ENCODE data around the gene AK8. TPM values are rescaled to one million over a fixed set of nuclear protein-coding genes. Genes with fewer than 3 reads are reported as not detected.

The AK8 gene
- total RNA-seq, 1 experiment from 2014 or later, result not detected

- DNase-seq (ENCODE audit: low spot score), result no peak
- Histone ChIP-seq H3K9me3 (ENCODE audit: low read depth, low read length, poor library complexity, severe bottlenecking) (no peaks in the 10 kb centered on the region), H3K27ac (ENCODE audit: low read depth, low read length, poor library complexity, severe bottlenecking) (no peak overlapping the region), H3K4me3 (ENCODE audit: low read depth, low read length, poor library complexity, severe bottlenecking) (no peak overlapping the region), H3K4me1 (ENCODE audit: insufficient read depth, low read length, poor library complexity, severe bottlenecking) (no peaks in the 10 kb centered on the region), H3K27me3 (replicated peaks; ENCODE audit: insufficient read depth, low read depth, low read length, poor library complexity) (no peaks in the 10 kb centered on the region), H3K36me3 (ENCODE audit: insufficient read depth, low read length, poor library complexity, severe bottlenecking) (no peaks in the 10 kb centered on the region)
- intact Hi-C loops (cut with micrococcal nuclease; ENCODE audit: unreplicated experiment), result no loop called here
- POLR2A ChIA-PET (ENCODE audit: low non-redundant PET), result no interaction called here
- no peak for TF ChIP-seq EZH2 (IDR thresholded peaks at IDR 0.05; ENCODE audit: borderline replicate concordance, low read depth, low read length, poor library complexity, severe bottlenecking)
- no peak for TF ChIP-seq CTCF (conservative IDR thresholded peaks at IDR 0.05; ENCODE audit: low read depth, low read length)
- CTCF ChIA-PET, result no interaction called here
- no TSS peak for BruUV-seq (replicated peaks)
Measured at GRCh38 chr9:132888151-132888550, 10.1 kb upstream of the AK8 start.

DNA sequence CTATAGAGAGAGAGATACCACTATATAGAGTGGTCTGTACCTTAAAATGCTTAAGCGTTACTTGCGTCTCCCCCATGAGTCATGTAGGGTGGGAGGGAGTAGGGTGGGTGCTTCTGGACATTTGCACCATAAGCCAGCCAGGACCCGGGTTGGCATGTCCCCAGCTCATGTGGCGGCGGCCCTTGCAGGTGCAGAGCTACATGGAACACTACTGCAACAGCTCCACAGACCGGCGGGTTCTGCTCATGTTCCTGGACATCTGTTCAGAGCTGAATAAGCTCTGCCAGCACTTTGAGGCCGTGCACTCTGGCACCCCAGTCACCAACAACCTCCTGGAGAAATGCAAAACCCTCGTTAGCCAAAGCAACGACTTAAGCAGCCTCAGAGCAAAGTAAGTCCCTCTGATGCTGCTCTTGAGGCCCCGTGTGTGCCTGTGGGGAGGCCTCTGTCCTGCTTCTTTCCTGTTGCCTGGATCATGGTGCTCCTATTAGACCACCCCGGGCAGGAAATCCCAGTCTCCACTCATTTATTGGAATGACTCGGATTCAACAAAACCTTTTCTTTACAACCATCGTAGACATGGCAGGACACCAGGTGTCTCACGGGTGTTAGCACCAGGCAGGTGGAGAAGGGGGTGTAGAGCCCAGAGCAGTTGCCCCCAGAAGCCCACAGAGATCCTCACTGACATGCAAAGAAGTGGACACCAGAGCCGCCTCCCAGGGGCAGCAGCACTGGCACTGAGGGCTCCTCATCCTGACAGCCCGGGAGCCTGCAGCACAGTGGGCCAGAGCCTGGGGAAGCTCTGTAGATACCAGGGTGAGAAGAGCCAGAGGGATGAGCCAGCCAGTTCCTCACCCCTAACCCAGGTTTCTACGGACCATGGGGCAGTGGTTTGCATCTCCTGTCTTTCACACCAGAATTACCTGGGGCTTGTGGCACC, 9.4 kb upstream of the AK8 start:
- POLR2A ChIA-PET (ENCODE audit: low non-redundant PET), result no interaction called here
- CTCF ChIA-PET, result no interaction called here
- no TSS peak for BruUV-seq (replicated peaks)
- no peak overlapping the region for H3K27ac ChIP-seq (ENCODE audit: low read depth, low read length, poor library complexity, severe bottlenecking)
- no peaks in the 10 kb centered on the region for H3K36me3 ChIP-seq (ENCODE audit: insufficient read depth, low read length, poor library complexity, severe bottlenecking)
- H3K4me3 ChIP-seq (ENCODE audit: low read depth, low read length, poor library complexity, severe bottlenecking), result no peak overlapping the region
- no peaks in the 10 kb centered on the region for H3K27me3 ChIP-seq (replicated peaks; ENCODE audit: insufficient read depth, low read depth, low read length, poor library complexity)
- H3K9me3 ChIP-seq (ENCODE audit: low read depth, low read length, poor library complexity, severe bottlenecking), result no peaks in the 10 kb centered on the region
- no peaks in the 10 kb centered on the region for H3K4me1 ChIP-seq (ENCODE audit: insufficient read depth, low read length, poor library complexity, severe bottlenecking)
- DNase-seq (ENCODE audit: low spot score), result no peak
- intact Hi-C loops (cut with micrococcal nuclease; ENCODE audit: unreplicated experiment), result no loop called here
- TF ChIP-seq EZH2 (IDR thresholded peaks at IDR 0.05; ENCODE audit: borderline replicate concordance, low read depth, low read length, poor library complexity, severe bottlenecking), result no peak
- no peak for TF ChIP-seq CTCF (conservative IDR thresholded peaks at IDR 0.05; ENCODE audit: low read depth, low read length)

DNA sequence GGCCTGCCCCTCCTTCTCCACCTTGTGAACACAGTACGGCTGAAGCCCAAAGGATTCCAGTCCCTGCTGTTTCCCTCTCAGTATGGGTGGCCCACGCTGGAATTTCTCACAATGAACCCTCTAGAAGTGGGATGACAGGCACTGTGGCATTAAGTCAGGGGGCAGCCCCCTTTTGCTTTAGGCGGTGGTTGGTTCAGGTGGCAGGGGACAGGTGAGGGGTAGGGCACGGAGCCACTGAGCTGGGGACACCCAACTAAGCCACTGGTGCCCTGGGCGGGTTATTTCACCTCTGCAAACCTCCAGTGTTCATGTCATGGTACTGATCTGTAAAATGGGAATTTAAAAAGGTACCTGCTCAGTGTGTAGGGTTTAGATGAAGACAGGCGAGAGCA, 8.2 kb upstream of the AK8 start:
- H3K4me1 ChIP-seq (ENCODE audit: insufficient read depth, low read length, poor library complexity, severe bottlenecking), result no peaks in the 10 kb centered on the region
- ChIA-PET POLR2A (ENCODE audit: low non-redundant PET) (no interaction called here), CTCF (no interaction called here)
- H3K36me3 ChIP-seq (ENCODE audit: insufficient read depth, low read length, poor library complexity, severe bottlenecking), result no peaks in the 10 kb centered on the region
- BruUV-seq (replicated peaks), result no TSS peak
- H3K4me3 ChIP-seq (ENCODE audit: low read depth, low read length, poor library complexity, severe bottlenecking), result no peak overlapping the region
- no peak for TF ChIP-seq EZH2 (IDR thresholded peaks at IDR 0.05; ENCODE audit: borderline replicate concordance, low read depth, low read length, poor library complexity, severe bottlenecking)
- no peak for TF ChIP-seq CTCF (conservative IDR thresholded peaks at IDR 0.05; ENCODE audit: low read depth, low read length)
- intact Hi-C loops (cut with micrococcal nuclease; ENCODE audit: unreplicated experiment), result no loop called here
- no peak overlapping the region for H3K27ac ChIP-seq (ENCODE audit: low read depth, low read length, poor library complexity, severe bottlenecking)
- no peaks in the 10 kb centered on the region for H3K9me3 ChIP-seq (ENCODE audit: low read depth, low read length, poor library complexity, severe bottlenecking)
- DNase-seq (ENCODE audit: low spot score), result no peak
- no peaks in the 10 kb centered on the region for H3K27me3 ChIP-seq (replicated peaks; ENCODE audit: insufficient read depth, low read depth, low read length, poor library complexity)
